Transverse colon (tissue), 4 donors: ENCODE data around the gene HOXA4. TPM values are rescaled to one million over a fixed set of nuclear protein-coding genes. Genes with fewer than 3 reads are reported as not detected.

ENCODE experiments used
- DNase-seq: peaks from one replicate; pipeline ENCODE4 v3.0.0-alpha.2; 2019
- H3K27ac ChIP-seq, 4 donors: fragments of 200-600 bp; sonication (generic); 2 replicates each; pipeline ENCODE4 v1.5.1; 2016 to 2018; ENCODE audit warnings: inconsistent platforms in 4 of 4
- H3K27me3 ChIP-seq: fragments of 200-600 bp; sonication (generic); 2 replicates; pipeline ENCODE4 v1.5.1; 2017; ENCODE audit warnings: inconsistent platforms
- H3K36me3 ChIP-seq, 4 donors: fragments of 200-600 bp; sonication (generic); 2 replicates each; pipeline ENCODE4 v1.5.1; 2017 to 2019; ENCODE audit warnings: inconsistent platforms in 4 of 4
- H3K4me1 ChIP-seq, 4 donors: fragments of 200-600 bp; sonication (generic); 2 replicates each; pipeline ENCODE4 v1.5.1; 2017 to 2020; ENCODE audit warnings: inconsistent platforms in 4 of 4
- H3K4me3 ChIP-seq, 4 donors: fragments of 200-600 bp; sonication (generic); 1 replicate in 1 of 4; 2 replicates in 3 of 4; pipeline versions ENCODE4 v1.5.1 to v1.6.1; 2017 to 2019; ENCODE audit warnings: inconsistent platforms in 4 of 4
- H3K9me3 ChIP-seq, 2 donors: fragments of 200-600 bp; sonication (generic); 2 replicates each; pipeline ENCODE4 v1.5.1; 2017 to 2019; ENCODE audit warnings: inconsistent platforms in 2 of 2
- CTCF ChIP-seq, 5 experiments: fragments of 200-600 bp in 3 of 5; fragments of 450-650 bp in 2 of 5; sonication (generic) in 3 of 5; IDR thresholded peaks; 1 replicate in 2 of 5; 2 replicates in 3 of 5; pipeline ENCODE4 v1.5.1; 2016 to 2017; ENCODE audit warnings: antibody characterized with exemption in 5 of 5, inconsistent platforms in 3 of 5, mild to moderate bottlenecking in 2 of 5, moderate library complexity in 1 of 5
- EP300 ChIP-seq: sonication (generic); formaldehyde crosslinking; IDR thresholded peaks from one replicate; pipeline ENCODE4 v1.6.1; 2017; ENCODE audit warnings: antibody characterized with exemption, low read depth
- POLR2A ChIP-seq: fragments of 450-650 bp; IDR thresholded peaks from one replicate; pipeline ENCODE4 v1.6.1; 2016; ENCODE audit warnings: antibody characterized with exemption, mild to moderate bottlenecking, moderate library complexity
- POLR2AphosphoS5 ChIP-seq, 3 donors: sonication (generic); formaldehyde crosslinking; IDR thresholded peaks; one replicate each; pipeline ENCODE4 v1.6.1; 2016; ENCODE audit warnings: antibody characterized with exemption in 3 of 3
- WGBS, 2 donors: methylation state at CpG; one replicate each; pipeline ENCODE4 v1.1.5; 2018; ENCODE audit warnings: low coverage in 1 of 2; 5-methylcytosine and 5-hydroxymethylcytosine counted together
- in situ Hi-C, 4 donors: fragments of 200-750 bp; cut with MboI; loops; one replicate each; pipeline versions ENCODE4 v1.15.0 to v1.15.1; 2017; ENCODE audit warnings: low sequenced_read_pairs in 3 of 4, low pct_ligation_motif_present in 1 of 4, low pct_unique_long_range_greater_than_20kb in 1 of 4
- intact Hi-C: fragments of 100-400 bp; cut with DNase I; formaldehyde crosslinking; loops from one replicate; pipeline ENCODE4 v1.15.1; 2023; ENCODE audit warnings: low total_unique reads
- total RNA-seq, 4 donors: library from RNA; depleted of rRNA; stranded (reverse); fragments of >200 nt; gene quantifications; one replicate each; pipeline ENCODE4 v1.1.0, GENCODE V29; 2016

The HOXA4 gene
- total RNA-seq, 4 donors from 2014 or later, result 3.5 to 42.4 (median 10.6) TPM

GRCh38 chr7:27157702-27158431 lies 27.3 kb upstream of the HOXA4 start:
- Histone ChIP-seq H3K9me3 (no peaks in the 10 kb centered on the region), H3K36me3 (no peaks in the 10 kb centered on the region), H3K27ac (peak overlapping the region; percentile 95 to 99 (median 98)), H3K4me1 (peaks cover 24 to 65% (median 44%) of the 10 kb centered on the region in 4 donors), H3K27me3 (peaks cover 45% of the 10 kb centered on the region), H3K4me3 (peak overlapping the region in 3 of 4 donors; percentile 52 to 60 (median 58))
- WGBS, 2 donors, result 29 to 56% methylated on average over 15 to 30 of the region's 30 CpGs
- TF ChIP-seq EP300 (no peak), POLR2A (peak; percentile 73), POLR2AphosphoS5 (IDR thresholded peaks at IDR 0.05) (peak; percentile 40 to 75 (median 68))
- intact Hi-C loops (no loop called here), in situ Hi-C loops (loop anchor here in 3 of 4 donors (5.0 to 25.0 kb wide), 5 partner anchors 786 to 1296 kb away; no protein-coding TSS in a partner anchor)
- peak; percentile 65 for DNase-seq

GRCh38 chr7:27156916-27157701 lies 26.6 kb upstream of the HOXA4 start:
- intact Hi-C loops, result no loop called here
- 18% methylated on average over 22 of the region's 30 CpGs; no CpG with 5 or more reads in 1 of the 2 donors for WGBS, 2 donors
- in situ Hi-C loops, result loop anchor here in 3 of 4 donors (5.0 to 25.0 kb wide), 5 partner anchors 785 to 1295 kb away; no protein-coding TSS in a partner anchor
- H3K9me3 ChIP-seq, result no peaks in the 10 kb centered on the region
- H3K4me3 ChIP-seq, result peak overlapping the region; percentile 52 to 64 (median 59)
- no peak for TF ChIP-seq POLR2A
- no peak for TF ChIP-seq CTCF (IDR thresholded peaks at IDR 0.05)
- no peak for TF ChIP-seq POLR2AphosphoS5 (IDR thresholded peaks at IDR 0.05)
- no peak for TF ChIP-seq EP300
- H3K36me3 ChIP-seq, result no peaks in the 10 kb centered on the region
- peaks cover 24 to 63% (median 44%) of the 10 kb centered on the region in 4 donors for H3K4me1 ChIP-seq
- H3K27me3 ChIP-seq, result peaks cover 51% of the 10 kb centered on the region
- peak overlapping the region; percentile 95 to 99 (median 98) for H3K27ac ChIP-seq
- peak; percentile 22 for DNase-seq

- 0 to 3% methylated on average over 10 to 29 of the region's 33 CpGs for WGBS, 2 donors
- Histone ChIP-seq H3K27ac (peak within 1 kb of the TSS; percentile 95 to 99 (median 98)), H3K4me3 (peak within 1 kb of the TSS; percentile 52 to 64 (median 59)), H3K4me1 (peaks cover 24 to 57% (median 40%) of the 10 kb centered on the region in 4 donors), H3K27me3 (peaks cover 53% of the 10 kb centered on the region), H3K9me3 (no peaks in the 10 kb centered on the region), H3K36me3 (no peaks in the 10 kb centered on the region)
- TF ChIP-seq CTCF (IDR thresholded peaks at IDR 0.05) (peak in 1 of 5 experiments; percentile 3), EP300 (no peak), POLR2AphosphoS5 (IDR thresholded peaks at IDR 0.05) (peak in 2 of 3 donors; percentile 36 to 61), POLR2A (no peak)
- intact Hi-C loops, result no loop called here
- in situ Hi-C loops, result loop anchor here in 3 of 4 donors (5.0 to 25.0 kb wide), 5 partner anchors 784 to 1294 kb away; no protein-coding TSS in a partner anchor
- peak; percentile 75 for DNase-seq
These were observed 25.9 kb upstream of the HOXA4 start, which contains the start of gene HOXA7 for GRCh38 chr7:27156508-27156898. TSS of gene HOXA7 (minus strand) at chr7:27156675. CDS start at chr7:27156545, 130 bp downstream.

GRCh38 chr7:27155816-27156507 lies 25.4 kb upstream of the HOXA4 start:
- intact Hi-C loops, result no loop called here
- no peaks in the 10 kb centered on the region for H3K36me3 ChIP-seq
- 3% methylated on average over 50 of the region's 63 CpGs; no CpG with 5 or more reads in 1 of the 2 donors for WGBS, 2 donors
- no peaks in the 10 kb centered on the region for H3K9me3 ChIP-seq
- peaks cover 24 to 52% (median 38%) of the 10 kb centered on the region in 4 donors for H3K4me1 ChIP-seq
- peak; percentile 70 for DNase-seq
- in situ Hi-C loops, result loop anchor here in 3 of 4 donors (5.0 to 25.0 kb wide), 5 partner anchors 784 to 1294 kb away; no protein-coding TSS in a partner anchor
- TF ChIP-seq CTCF (IDR thresholded peaks at IDR 0.05), result peak in 1 of 5 experiments; percentile 6
- TF ChIP-seq POLR2A, result peak; percentile 79
- TF ChIP-seq POLR2AphosphoS5 (IDR thresholded peaks at IDR 0.05), result peak; percentile 29 to 80 (median 54)
- no peak for TF ChIP-seq EP300
- peak overlapping the region; percentile 95 to 99 (median 98) for H3K27ac ChIP-seq
- peak overlapping the region; percentile 52 to 64 (median 59) for H3K4me3 ChIP-seq
- H3K27me3 ChIP-seq, result peaks cover 57% of the 10 kb centered on the region
